Transverse colon (tissue), 4 donors: ENCODE measurements around the gene EVA1C.

Experiments
- CTCF ChIP-seq, 5 experiments: fragments of 200-600 bp in 3 of 5; fragments of 450-650 bp in 2 of 5; sonication (generic) in 3 of 5; IDR thresholded peaks; 1 replicate in 2 of 5; 2 replicates in 3 of 5; pipeline ENCODE4 v1.5.1; 2016 to 2017; ENCODE audit warnings: antibody characterized with exemption in 5 of 5, inconsistent platforms in 3 of 5, mild to moderate bottlenecking in 2 of 5, moderate library complexity in 1 of 5
- EP300 ChIP-seq: sonication (generic); formaldehyde crosslinking; IDR thresholded peaks from one replicate; pipeline ENCODE4 v1.6.1; 2017; ENCODE audit warnings: antibody characterized with exemption, low read depth
- POLR2A ChIP-seq: fragments of 450-650 bp; IDR thresholded peaks from one replicate; pipeline ENCODE4 v1.6.1; 2016; ENCODE audit warnings: antibody characterized with exemption, mild to moderate bottlenecking, moderate library complexity
- POLR2AphosphoS5 ChIP-seq, 3 donors: sonication (generic); formaldehyde crosslinking; IDR thresholded peaks; one replicate each; pipeline ENCODE4 v1.6.1; 2016; ENCODE audit warnings: antibody characterized with exemption in 3 of 3

GRCh38 chr21:32537569-32537881, 125.0 kb downstream of the EVA1C start:
- TF ChIP-seq POLR2AphosphoS5 (IDR thresholded peaks at IDR 0.05) = no peak
- no peak for TF ChIP-seq CTCF (IDR thresholded peaks at IDR 0.05)
- no peak for TF ChIP-seq POLR2A
- no peak for TF ChIP-seq EP300
